T-helper 2 cell treated with Interferon-gamma antibody and Interleukin-4, amounts not matched to agents 100 ng/mL and 5 ng/mL, for 36 hours (primary cell): ENCODE data around the gene YWHAG. TPM values are rescaled to one million over a fixed set of nuclear protein-coding genes. Genes with fewer than 3 reads are reported as not detected.
"Not testable (repeated sequence)": the region's sequence is repeated elsewhere in the genome, so short reads cannot be mapped to it uniquely, and the experiment has no call there.

Experiments
- intact Hi-C: fragments of 100-400 bp; cut with micrococcal nuclease; formaldehyde crosslinking; loops from one replicate; pipeline ENCODE4 v1.15.1; 2023
- total RNA-seq: library from RNA; stranded (reverse); gene quantifications from 2 replicates; pipeline ENCODE4 v1.2.3, GENCODE V29; 2022

The YWHAG gene
- total RNA-seq, 1 donor from 2014 or later, result 104 TPM

DNA sequence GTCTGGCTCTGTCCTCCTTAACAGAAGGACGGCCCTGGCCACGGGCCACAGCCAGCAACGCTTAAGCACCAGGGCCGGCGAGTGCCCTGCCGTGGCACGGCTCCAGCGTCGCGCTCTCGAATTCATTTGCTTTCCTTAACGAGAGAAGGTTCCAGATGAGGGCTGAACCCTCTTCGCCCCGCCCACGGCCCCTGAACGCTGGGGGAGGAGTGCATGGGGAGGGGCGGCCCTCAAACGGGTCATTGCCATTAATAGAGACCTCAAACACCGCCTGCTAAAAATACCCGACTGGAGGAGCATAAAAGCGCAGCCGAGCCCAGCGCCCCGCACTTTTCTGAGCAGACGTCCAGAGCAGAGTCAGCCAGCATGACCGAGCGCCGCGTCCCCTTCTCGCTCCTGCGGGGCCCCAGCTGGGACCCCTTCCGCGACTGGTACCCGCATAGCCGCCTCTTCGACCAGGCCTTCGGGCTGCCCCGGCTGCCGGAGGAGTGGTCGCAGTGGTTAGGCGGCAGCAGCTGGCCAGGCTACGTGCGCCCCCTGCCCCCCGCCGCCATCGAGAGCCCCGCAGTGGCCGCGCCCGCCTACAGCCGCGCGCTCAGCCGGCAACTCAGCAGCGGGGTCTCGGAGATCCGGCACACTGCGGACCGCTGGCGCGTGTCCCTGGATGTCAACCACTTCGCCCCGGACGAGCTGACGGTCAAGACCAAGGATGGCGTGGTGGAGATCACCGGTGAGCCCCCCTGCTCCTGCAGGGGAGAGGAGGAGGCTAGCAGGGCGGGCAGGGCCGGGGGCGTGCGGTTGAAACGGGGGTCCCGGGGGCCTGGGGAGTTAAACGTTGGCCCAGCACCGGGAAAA, 56.2 kb downstream of the YWHAG start, which contains the start of gene HSPB1:
Gene HSPB1, plus strand, starts transcription at position 327 of the 855 bp plus-strand sequence. Its CDS starts 40 bp downstream, at position 367.
- intact Hi-C loops, result loop anchor here (1.0 to 10.0 kb wide), 4 partner anchors 11 to 52 kb away; partner anchors contain the start of gene YWHAG

DNA sequence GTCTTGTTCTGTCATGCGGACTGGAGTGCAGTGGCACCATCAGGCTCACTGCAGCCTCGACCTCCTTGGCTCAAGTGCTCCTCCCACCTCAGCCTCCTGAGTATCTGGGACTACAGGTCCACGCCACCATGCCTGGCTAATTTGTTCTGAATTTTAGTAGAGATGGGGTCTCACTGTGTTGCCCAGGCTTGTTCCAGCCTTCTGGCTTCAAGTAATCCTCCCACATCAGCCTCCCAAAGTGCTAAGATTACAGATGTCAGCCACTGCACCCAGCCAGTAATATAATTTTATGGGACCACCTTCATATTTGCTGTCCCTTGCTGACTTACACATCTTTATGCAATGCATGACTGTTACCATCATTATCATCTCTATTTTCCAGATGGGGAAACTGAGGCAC, 57.8 kb downstream of the YWHAG start:
- intact Hi-C loops, result loop anchor here (10.0 kb wide), 1 partner anchor 54 kb away; the partner anchor contains the start of gene YWHAG

GRCh38 chr7:76300166-76300731, 58.5 kb downstream of the YWHAG start:
- intact Hi-C loops, result loop anchor here (10.0 kb wide), 1 partner anchor 55 kb away; the partner anchor contains the start of gene YWHAG

- intact Hi-C loops, result no loop called here
Measured at GRCh38 chr7:76296743-76297740, 61.7 kb downstream of the YWHAG start.

- intact Hi-C loops, result no loop called here
Measured at GRCh38 chr7:76294344-76295024, 64.3 kb downstream of the YWHAG start.

DNA sequence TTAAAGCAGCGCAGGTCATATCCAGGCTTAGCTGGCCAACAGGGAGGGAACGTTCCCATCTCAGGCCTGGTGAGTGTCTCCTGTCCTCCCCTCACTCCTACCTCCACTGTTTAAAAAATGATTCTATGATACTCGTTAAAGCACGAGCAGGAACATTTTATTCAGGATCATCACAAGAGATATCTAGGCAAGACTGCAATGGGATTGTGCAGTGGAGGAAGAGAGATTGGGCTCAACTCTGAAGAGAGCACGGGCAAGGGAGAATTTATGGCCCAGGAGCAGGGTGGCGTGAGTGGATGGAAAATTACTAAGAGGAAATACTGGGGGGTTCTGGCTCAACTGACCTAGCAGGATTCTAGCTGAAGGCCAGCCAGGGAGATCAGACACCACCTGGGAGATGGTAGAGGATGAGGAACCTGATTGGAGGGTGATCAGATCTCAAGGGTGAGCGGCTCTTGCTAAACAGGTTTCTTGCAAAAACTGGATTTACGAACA, 65.3 kb downstream of the YWHAG start:
- intact Hi-C loops, result no loop called here

GRCh38 chr7:76292911-76293310, 65.9 kb downstream of the YWHAG start:
- intact Hi-C loops, result not testable (repeated sequence)

- intact Hi-C loops, result no loop called here
Measured at GRCh38 chr7:76292213-76292573, 66.6 kb downstream of the YWHAG start.

DNA sequence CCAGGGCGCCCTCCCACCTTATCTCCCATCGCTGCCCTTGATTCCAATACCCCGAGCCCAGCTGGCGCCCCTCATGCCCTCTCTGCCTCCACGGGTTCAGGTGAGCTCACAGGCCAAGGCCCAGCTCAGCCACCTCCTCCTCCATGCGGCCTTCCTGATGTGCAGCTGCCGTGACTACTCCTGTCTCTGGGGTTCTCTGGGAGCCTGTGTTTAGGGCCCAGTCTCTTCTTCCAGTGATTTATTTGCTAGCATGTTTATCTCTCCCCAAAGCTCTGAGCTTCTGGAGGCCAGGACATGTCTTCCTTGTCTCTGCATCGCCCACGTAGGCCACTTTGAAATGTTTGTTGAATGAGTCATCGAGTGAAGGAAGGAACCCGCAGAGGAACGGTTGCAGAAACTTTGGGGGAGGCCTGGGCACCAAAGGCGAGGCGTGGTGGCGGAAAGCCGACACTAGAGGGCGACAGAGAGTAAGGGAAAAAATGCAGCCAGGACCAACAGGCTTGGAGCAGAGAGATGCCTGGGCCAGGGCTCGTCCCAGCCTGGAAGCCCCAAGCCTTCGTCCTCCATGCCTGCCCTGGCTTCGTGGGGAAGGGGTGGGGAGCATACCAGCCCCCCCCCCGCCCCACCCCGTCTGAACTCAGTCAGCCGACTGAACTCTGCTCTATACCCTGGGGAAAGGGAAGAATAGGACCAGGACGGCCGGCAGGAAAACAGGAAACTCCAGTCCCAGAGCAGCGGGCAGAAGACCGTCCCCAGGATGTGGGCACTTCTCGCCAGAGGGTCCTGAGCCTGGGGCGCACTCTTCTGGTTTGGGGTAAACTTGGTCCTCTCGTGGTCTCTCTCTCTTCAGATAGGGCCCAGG, 67.2 kb downstream of the YWHAG start:
- intact Hi-C loops, result loop anchor here (1.0 kb wide), 2 partner anchors 12 to 23 kb away; no protein-coding TSS in a partner anchor

DNA sequence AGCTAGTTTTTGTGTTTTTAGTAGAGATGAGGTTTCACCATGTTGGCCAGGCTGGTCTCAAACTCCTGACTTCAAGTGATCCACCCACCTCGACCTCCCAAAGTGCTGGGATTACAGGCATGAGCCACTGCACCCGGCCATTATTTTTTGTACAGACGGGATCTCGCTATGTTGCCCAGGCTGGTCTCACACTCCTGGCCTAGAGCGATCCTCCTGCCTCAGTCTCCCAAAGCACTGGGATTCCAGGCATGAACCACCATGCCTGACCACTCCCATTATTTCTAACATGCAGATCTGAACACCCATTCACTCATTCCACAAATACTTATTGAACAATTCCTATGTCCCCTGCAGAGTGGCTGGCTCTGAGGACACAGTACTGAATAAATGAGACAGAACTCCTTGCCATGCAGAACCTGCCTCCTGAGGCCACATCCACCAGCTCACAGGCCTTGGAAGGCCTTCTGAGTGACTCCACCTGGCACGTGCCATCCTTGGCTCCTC, 67.9 kb downstream of the YWHAG start:
- intact Hi-C loops, result loop anchor here (1.0 kb wide), 2 partner anchors 12 to 23 kb away; no protein-coding TSS in a partner anchor

DNA sequence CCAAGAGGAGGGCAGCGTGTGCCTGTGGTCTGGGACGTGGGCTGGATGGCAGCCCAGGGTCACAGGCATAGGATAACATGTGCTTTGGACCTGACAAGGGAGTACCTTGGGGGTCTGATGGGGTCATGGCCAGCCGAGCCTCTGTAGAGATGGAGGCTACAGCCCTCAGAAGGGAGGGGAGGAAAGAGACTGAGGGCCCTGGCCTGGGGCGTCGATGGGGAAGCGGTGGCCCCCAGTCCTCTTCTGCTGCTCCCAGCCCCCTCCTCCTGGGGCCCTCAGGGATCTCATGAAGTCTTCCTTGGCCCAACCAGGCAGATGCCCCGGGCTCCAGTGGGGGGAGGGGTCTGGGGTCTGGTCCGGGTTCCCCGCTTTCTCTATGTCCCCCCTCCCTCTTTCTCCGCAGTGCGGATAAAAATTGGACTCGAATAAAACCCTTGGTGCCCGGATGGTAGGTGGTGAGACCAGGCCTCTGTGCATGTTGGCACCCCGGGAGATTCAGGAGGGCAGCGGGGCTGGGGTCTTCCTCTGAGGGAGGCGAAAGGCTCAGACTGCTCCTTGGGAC, 71.9 kb downstream of the YWHAG start:
- intact Hi-C loops, result no loop called here

- intact Hi-C loops, result no loop called here
Measured at GRCh38 chr7:76285604-76286374, 73.0 kb downstream of the YWHAG start.

- intact Hi-C loops, result no loop called here
Measured at GRCh38 chr7:76283254-76284159, 75.3 kb downstream of the YWHAG start.

GRCh38 chr7:76282344-76283253, 76.2 kb downstream of the YWHAG start:
- intact Hi-C loops, result no loop called here

GRCh38 chr7:76281706-76282343, 77.0 kb downstream of the YWHAG start:
- intact Hi-C loops, result no loop called here
